ENCODE results near the gene HIGD1A. TPM values are rescaled to one million over a fixed set of nuclear protein-coding genes. Genes with fewer than 3 reads are reported as not detected.

Gene HIGD1A
- total RNA-seq (2012; rRNA removed), result 216 and 245 TPM in 2 replicates

- Histone ChIP-seq H3K9me3 (replicated peaks; ENCODE audit: low read length) (no peaks in the 10 kb centered on the region), H3K27me3 (ENCODE audit: control insufficient read depth, insufficient read depth, low read length) (peaks cover 10% of the 10 kb centered on the region), H3K9ac (ENCODE audit: low read depth, low read length) (peak within 1 kb of the TSS; percentile 90), H3K36me3 (ENCODE audit: insufficient read depth, low read length) (no peaks in the 10 kb centered on the region), H3K4me1 (ENCODE audit: control insufficient read depth, insufficient read depth, low read length) (peaks cover 8% of the 10 kb centered on the region), H3K4me3 (ENCODE audit: low read length) (peak within 1 kb of the TSS; percentile 87), H3K4me2 (ENCODE audit: low read length) (peak within 1 kb of the TSS; percentile 88)
These were observed at the start of gene HIGD1A for GRCh38 chr3:42804106-42804830. HIGD1A (minus strand) TSS chr3:42804490; CDS start chr3:42794253, 10,237 bp downstream.

GRCh38 chr3:42853739-42854302 lies 49.5 kb upstream of the HIGD1A start:
- H3K4me1 ChIP-seq (ENCODE audit: control insufficient read depth, insufficient read depth, low read length), result peaks cover 9% of the 10 kb centered on the region
- H3K36me3 ChIP-seq (ENCODE audit: insufficient read depth, low read length), result no peaks in the 10 kb centered on the region
- no peak overlapping the region for H3K4me3 ChIP-seq (ENCODE audit: low read length)
- H3K27me3 ChIP-seq (ENCODE audit: control insufficient read depth, insufficient read depth, low read length), result peaks cover 42% of the 10 kb centered on the region
- H3K9me3 ChIP-seq (replicated peaks; ENCODE audit: low read length), result no peaks in the 10 kb centered on the region
- no peak overlapping the region for H3K4me2 ChIP-seq (ENCODE audit: low read length)
- no peak overlapping the region for H3K9ac ChIP-seq (ENCODE audit: low read depth, low read length)

- Histone ChIP-seq H3K9ac (ENCODE audit: low read depth, low read length) (no peak overlapping the region), H3K27me3 (ENCODE audit: control insufficient read depth, insufficient read depth, low read length) (peaks cover 41% of the 10 kb centered on the region), H3K9me3 (replicated peaks; ENCODE audit: low read length) (no peaks in the 10 kb centered on the region), H3K4me3 (ENCODE audit: low read length) (no peak overlapping the region), H3K4me1 (ENCODE audit: control insufficient read depth, insufficient read depth, low read length) (peaks cover 9% of the 10 kb centered on the region), H3K36me3 (ENCODE audit: insufficient read depth, low read length) (no peaks in the 10 kb centered on the region), H3K4me2 (ENCODE audit: low read length) (no peak overlapping the region)
These were observed 48.8 kb upstream of the HIGD1A start for GRCh38 chr3:42853056-42853455.

- Histone ChIP-seq H3K4me1 (ENCODE audit: control insufficient read depth, insufficient read depth, low read length) (peaks cover 9% of the 10 kb centered on the region), H3K36me3 (ENCODE audit: insufficient read depth, low read length) (no peaks in the 10 kb centered on the region)
These were observed 48.2 kb upstream of the HIGD1A start for GRCh38 chr3:42852441-42852840.

GRCh38 chr3:42851228-42851834 lies 47.0 kb upstream of the HIGD1A start:
- H3K9me3 ChIP-seq (replicated peaks; ENCODE audit: low read length), result no peaks in the 10 kb centered on the region
- no peaks in the 10 kb centered on the region for H3K36me3 ChIP-seq (ENCODE audit: insufficient read depth, low read length)
- no peak overlapping the region for H3K4me2 ChIP-seq (ENCODE audit: low read length)
- H3K9ac ChIP-seq (ENCODE audit: low read depth, low read length), result no peak overlapping the region
- peaks cover 9% of the 10 kb centered on the region for H3K4me1 ChIP-seq (ENCODE audit: control insufficient read depth, insufficient read depth, low read length)
- no peak overlapping the region for H3K4me3 ChIP-seq (ENCODE audit: low read length)
- H3K27me3 ChIP-seq (ENCODE audit: control insufficient read depth, insufficient read depth, low read length), result peaks cover 40% of the 10 kb centered on the region

More at GRCh38 chr3:42852441-42852840, 48.2 kb upstream of the HIGD1A start:
- peaks cover 41% of the 10 kb centered on the region for H3K27me3 ChIP-seq (ENCODE audit: control insufficient read depth, insufficient read depth, low read length)
- no peak overlapping the region for H3K4me3 ChIP-seq (ENCODE audit: low read length)
- H3K9ac ChIP-seq (ENCODE audit: low read depth, low read length), result no peak overlapping the region
- no peaks in the 10 kb centered on the region for H3K9me3 ChIP-seq (replicated peaks; ENCODE audit: low read length)
- no peak overlapping the region for H3K4me2 ChIP-seq (ENCODE audit: low read length)

- H3K9me3 ChIP-seq (replicated peaks; ENCODE audit: low read length), result no peaks in the 10 kb centered on the region
- peaks cover 33% of the 10 kb centered on the region for H3K27me3 ChIP-seq (ENCODE audit: control insufficient read depth, insufficient read depth, low read length)
- H3K36me3 ChIP-seq (ENCODE audit: insufficient read depth, low read length), result no peaks in the 10 kb centered on the region
- peaks cover 9% of the 10 kb centered on the region for H3K4me1 ChIP-seq (ENCODE audit: control insufficient read depth, insufficient read depth, low read length)
- no peak overlapping the region for H3K4me3 ChIP-seq (ENCODE audit: low read length)
- H3K4me2 ChIP-seq (ENCODE audit: low read length), result no peak overlapping the region
- H3K9ac ChIP-seq (ENCODE audit: low read depth, low read length), result no peak overlapping the region
These were observed 46.0 kb upstream of the HIGD1A start for GRCh38 chr3:42850263-42850662.

- H3K4me3 ChIP-seq (ENCODE audit: low read length), result no peak overlapping the region
- no peaks in the 10 kb centered on the region for H3K9me3 ChIP-seq (replicated peaks; ENCODE audit: low read length)
- peaks cover 46% of the 10 kb centered on the region for H3K27me3 ChIP-seq (ENCODE audit: control insufficient read depth, insufficient read depth, low read length)
- no peaks in the 10 kb centered on the region for H3K36me3 ChIP-seq (ENCODE audit: insufficient read depth, low read length)
- no peak overlapping the region for H3K9ac ChIP-seq (ENCODE audit: low read depth, low read length)
- peaks cover 9% of the 10 kb centered on the region for H3K4me1 ChIP-seq (ENCODE audit: control insufficient read depth, insufficient read depth, low read length)
- H3K4me2 ChIP-seq (ENCODE audit: low read length), result no peak overlapping the region
These were observed 44.7 kb upstream of the HIGD1A start for GRCh38 chr3:42849017-42849416.

GRCh38 chr3:42847731-42848130 lies 43.4 kb upstream of the HIGD1A start:
- no peak overlapping the region for H3K9ac ChIP-seq (ENCODE audit: low read depth, low read length)
- H3K4me1 ChIP-seq (ENCODE audit: control insufficient read depth, insufficient read depth, low read length), result peaks cover 13% of the 10 kb centered on the region
- H3K27me3 ChIP-seq (ENCODE audit: control insufficient read depth, insufficient read depth, low read length), result peaks cover 41% of the 10 kb centered on the region
- H3K4me3 ChIP-seq (ENCODE audit: low read length), result no peak overlapping the region
- H3K36me3 ChIP-seq (ENCODE audit: insufficient read depth, low read length), result no peaks in the 10 kb centered on the region
- H3K9me3 ChIP-seq (replicated peaks; ENCODE audit: low read length), result no peaks in the 10 kb centered on the region
- H3K4me2 ChIP-seq (ENCODE audit: low read length), result no peak overlapping the region

GRCh38 chr3:42846685-42847522 lies 42.6 kb upstream of the HIGD1A start:
- Histone ChIP-seq H3K4me2 (ENCODE audit: low read length) (no peak overlapping the region), H3K36me3 (ENCODE audit: insufficient read depth, low read length) (no peaks in the 10 kb centered on the region), H3K4me3 (ENCODE audit: low read length) (no peak overlapping the region), H3K9me3 (replicated peaks; ENCODE audit: low read length) (no peaks in the 10 kb centered on the region), H3K27me3 (ENCODE audit: control insufficient read depth, insufficient read depth, low read length) (peaks cover 40% of the 10 kb centered on the region), H3K4me1 (ENCODE audit: control insufficient read depth, insufficient read depth, low read length) (peaks cover 13% of the 10 kb centered on the region), H3K9ac (ENCODE audit: low read depth, low read length) (no peak overlapping the region)

- H3K4me1 ChIP-seq (ENCODE audit: control insufficient read depth, insufficient read depth, low read length), result peaks cover 4% of the 10 kb centered on the region
- no peaks in the 10 kb centered on the region for H3K9me3 ChIP-seq (replicated peaks; ENCODE audit: low read length)
- no peaks in the 10 kb centered on the region for H3K36me3 ChIP-seq (ENCODE audit: insufficient read depth, low read length)
- H3K4me3 ChIP-seq (ENCODE audit: low read length), result no peak overlapping the region
- peaks cover 33% of the 10 kb centered on the region for H3K27me3 ChIP-seq (ENCODE audit: control insufficient read depth, insufficient read depth, low read length)
- H3K9ac ChIP-seq (ENCODE audit: low read depth, low read length), result no peak overlapping the region
- H3K4me2 ChIP-seq (ENCODE audit: low read length), result no peak overlapping the region
These were observed 40.5 kb upstream of the HIGD1A start for GRCh38 chr3:42844815-42845214.

GRCh38 chr3:42844412-42844713 lies 40.1 kb upstream of the HIGD1A start:
- Histone ChIP-seq H3K36me3 (ENCODE audit: insufficient read depth, low read length) (no peaks in the 10 kb centered on the region), H3K4me3 (ENCODE audit: low read length) (no peak overlapping the region), H3K4me1 (ENCODE audit: control insufficient read depth, insufficient read depth, low read length) (peaks cover 4% of the 10 kb centered on the region), H3K27me3 (ENCODE audit: control insufficient read depth, insufficient read depth, low read length) (peaks cover 33% of the 10 kb centered on the region), H3K9me3 (replicated peaks; ENCODE audit: low read length) (no peaks in the 10 kb centered on the region), H3K9ac (ENCODE audit: low read depth, low read length) (no peak overlapping the region), H3K4me2 (ENCODE audit: low read length) (no peak overlapping the region)
